GM18526 (cell line): ENCODE results near the gene LRRC46.

Experiments
- POLR2A ChIP-seq: IDR thresholded peaks from 3 replicates; pipeline ENCODE4 v1.6.1; 2011; ENCODE audit not compliant: insufficient read length; ENCODE audit errors: extremely low read depth

LRRC46 gene

DNA sequence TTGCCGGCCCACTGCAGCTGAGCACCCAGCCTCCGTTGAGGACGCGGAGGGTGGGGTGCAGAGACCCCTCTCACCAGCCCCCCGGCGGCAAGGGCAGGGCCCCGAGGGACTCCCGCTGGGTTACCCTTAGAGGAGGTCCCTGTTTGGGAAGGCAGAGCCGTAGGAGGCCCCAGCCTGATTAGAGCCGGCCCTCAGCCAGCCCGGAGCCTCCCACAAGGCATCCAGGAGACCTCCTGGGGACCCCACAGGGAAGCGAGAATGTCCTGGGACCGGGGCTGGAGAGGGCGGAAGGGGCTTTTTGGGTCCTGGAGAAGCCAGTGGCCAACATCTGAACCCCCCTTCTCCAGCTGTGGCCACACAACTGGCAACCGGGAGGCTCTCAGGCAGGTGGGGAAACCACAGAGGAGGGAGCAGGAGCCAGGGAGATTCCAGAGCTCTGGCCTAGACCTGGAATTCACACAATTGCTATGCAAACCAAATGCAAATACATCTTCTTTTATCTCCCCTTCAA lies 41.2 kb downstream of the LRRC46 start:
- no peak for TF ChIP-seq POLR2A

GRCh38 chr17:47873200-47874090 lies 42.0 kb downstream of the LRRC46 start:
- TF ChIP-seq POLR2A = no peak

DNA sequence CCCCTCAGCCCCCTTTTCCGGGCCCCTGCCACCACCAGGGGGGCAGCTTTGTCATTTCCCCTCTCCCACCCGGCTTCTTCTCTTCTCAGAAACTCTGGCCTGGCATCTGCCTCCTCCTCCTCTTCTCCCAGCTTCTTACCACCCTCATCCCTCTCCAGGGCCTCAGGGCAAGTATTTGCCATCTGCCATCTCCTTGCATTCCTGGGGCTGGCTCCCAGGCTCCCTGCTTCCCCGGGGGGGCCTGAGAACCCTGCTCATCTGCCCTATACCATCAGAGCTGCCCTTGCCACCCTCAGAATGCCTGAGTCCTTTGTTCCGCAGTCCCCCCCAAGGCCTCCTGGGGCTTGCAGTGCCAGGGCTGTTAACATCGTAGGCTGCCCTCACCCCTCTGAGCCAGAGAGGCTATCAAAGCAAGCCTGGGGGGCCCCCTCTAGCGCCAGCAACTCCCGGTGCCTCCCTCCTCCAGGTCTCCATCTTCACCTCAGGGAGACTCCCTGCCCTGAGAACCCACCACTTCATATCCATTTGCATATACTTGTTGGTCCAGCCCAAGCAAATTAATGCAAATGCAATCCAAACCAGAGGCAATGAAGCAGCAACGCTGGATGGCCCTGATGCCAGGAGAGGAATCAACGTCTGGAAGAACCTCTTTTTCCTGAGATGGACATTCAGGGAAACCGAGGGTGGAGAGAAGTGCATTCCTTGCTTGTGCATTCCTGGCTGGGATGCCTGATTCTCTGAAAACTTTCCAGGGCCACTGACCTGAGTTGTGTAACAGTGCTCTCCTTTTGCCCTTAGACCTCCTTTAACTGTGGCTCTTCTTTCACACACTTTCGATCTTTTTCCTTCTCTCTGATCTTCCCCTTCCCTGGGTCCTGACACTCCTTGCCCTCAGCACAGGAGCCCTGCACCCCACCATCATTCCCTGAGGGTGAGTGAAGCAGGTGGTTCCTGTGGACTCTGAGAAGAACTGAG lies 43.8 kb downstream of the LRRC46 start:
- no peak for TF ChIP-seq POLR2A

DNA sequence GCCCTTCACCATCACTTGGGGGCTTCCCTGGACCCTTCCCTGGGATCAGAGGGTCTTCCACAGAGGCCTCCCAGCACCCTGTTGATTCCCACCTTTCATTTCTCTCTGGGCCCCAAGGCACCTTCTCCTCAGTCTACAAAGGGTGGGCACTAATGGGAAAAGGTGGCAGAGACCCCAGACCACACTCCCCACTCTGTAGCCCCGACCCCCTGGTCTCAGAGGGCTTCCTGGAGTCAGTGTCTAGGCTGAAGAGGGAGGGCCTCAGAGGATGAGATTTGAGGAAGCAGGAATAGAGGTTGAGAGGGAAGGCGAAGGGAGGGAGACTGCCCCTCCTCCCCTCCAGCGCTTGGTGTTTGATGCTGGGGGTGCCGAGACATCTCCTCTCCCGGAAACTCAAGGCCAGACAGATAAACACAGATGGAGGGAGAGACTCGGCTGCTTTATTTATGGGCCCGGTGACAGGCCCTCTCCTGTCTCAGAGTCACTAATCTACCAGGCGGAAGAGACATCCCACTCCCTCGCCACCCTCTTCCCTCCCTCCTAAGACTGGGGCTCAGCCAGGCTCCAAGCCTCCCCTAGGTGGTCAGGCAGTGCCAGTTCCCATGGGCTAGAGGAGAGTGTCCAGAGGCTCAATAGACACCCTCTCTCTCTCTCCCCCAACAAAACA lies 46.0 kb downstream of the LRRC46 start:
- TF ChIP-seq POLR2A = no peak

GRCh38 chr17:47878203-47879027 lies 46.9 kb downstream of the LRRC46 start:
- TF ChIP-seq POLR2A = no peak

GRCh38 chr17:47879028-47879585 lies 47.6 kb downstream of the LRRC46 start:
- no peak for TF ChIP-seq POLR2A

- TF ChIP-seq POLR2A = no peak
These were observed 48.4 kb downstream of the LRRC46 start for GRCh38 chr17:47879776-47880454.

DNA sequence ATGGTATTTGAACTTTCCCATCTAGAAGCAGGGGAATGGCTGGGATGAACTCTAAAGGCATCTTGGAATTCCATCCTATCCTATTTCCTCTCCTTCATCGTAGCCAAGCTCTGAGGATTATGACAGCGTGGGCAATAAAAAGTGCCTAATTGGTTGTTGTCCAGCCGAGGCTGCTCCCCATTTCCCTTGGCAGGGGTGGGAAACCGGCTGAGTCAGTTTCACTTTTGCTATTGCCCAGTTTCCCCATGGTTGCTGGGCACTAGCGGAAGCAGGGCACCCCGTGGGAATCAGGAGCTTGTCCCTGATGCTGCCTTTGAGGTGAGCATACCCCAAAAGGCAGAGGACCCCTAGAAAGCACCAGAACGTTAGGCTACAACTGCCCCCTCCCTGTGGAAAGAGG lies 50.8 kb downstream of the LRRC46 start:
- no peak for TF ChIP-seq POLR2A

- TF ChIP-seq POLR2A = no peak
These were observed 51.5 kb downstream of the LRRC46 start for GRCh38 chr17:47882695-47883588.

DNA sequence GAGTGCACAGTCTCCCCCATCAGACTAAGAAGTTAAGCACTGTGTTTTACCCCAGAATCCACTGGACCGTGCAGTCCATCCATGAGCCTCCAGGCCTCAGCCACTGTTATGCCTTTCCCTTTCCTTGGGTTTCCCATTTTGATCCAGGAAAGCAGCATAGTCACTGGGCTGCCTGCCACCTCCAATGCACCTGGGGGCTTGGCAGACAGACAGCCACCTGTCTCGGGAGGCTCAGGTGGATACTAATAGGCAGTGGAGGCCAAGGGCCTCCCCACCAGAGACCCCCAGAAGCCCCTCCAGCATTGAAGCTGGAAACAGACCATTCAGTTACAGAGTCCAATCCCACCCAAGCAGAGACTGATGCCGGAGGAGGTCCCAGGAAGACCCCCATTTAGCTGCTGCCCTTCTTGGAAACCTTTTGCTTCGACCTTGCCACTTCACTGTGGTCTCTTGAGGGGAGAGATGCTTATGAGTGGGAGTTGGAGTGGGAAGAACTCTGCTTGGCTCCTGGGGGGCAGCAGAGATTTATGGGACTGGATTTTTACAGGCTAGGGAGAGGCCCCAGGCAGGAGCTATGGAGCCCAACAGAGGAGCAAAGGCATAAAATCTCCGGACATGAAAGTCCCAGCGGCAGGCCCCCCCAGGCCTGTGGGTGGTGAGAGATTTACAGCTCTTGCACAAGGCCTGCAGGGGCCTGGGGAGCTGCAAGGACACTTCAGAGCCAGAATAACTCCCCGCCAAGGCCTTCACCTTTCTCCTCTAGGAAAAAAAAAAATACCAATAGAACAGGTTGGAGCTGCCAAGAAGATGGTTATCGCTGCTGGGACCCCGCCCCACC lies 52.3 kb downstream of the LRRC46 start:
- TF ChIP-seq POLR2A = no peak

- TF ChIP-seq POLR2A = no peak
These were observed 52.9 kb downstream of the LRRC46 start for GRCh38 chr17:47884427-47884740.
